ENCODE results near the gene PPARGC1A. TPM values are rescaled to one million over a fixed set of nuclear protein-coding genes. Genes with fewer than 3 reads are reported as not detected.

The PPARGC1A gene, protein sequence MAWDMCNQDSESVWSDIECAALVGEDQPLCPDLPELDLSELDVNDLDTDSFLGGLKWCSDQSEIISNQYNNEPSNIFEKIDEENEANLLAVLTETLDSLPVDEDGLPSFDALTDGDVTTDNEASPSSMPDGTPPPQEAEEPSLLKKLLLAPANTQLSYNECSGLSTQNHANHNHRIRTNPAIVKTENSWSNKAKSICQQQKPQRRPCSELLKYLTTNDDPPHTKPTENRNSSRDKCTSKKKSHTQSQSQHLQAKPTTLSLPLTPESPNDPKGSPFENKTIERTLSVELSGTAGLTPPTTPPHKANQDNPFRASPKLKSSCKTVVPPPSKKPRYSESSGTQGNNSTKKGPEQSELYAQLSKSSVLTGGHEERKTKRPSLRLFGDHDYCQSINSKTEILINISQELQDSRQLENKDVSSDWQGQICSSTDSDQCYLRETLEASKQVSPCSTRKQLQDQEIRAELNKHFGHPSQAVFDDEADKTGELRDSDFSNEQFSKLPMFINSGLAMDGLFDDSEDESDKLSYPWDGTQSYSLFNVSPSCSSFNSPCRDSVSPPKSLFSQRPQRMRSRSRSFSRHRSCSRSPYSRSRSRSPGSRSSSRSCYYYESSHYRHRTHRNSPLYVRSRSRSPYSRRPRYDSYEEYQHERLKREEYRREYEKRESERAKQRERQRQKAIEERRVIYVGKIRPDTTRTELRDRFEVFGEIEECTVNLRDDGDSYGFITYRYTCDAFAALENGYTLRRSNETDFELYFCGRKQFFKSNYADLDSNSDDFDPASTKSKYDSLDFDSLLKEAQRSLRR
- 0.15 and 0.17 TPM in 2 replicates for total RNA-seq

DNA sequence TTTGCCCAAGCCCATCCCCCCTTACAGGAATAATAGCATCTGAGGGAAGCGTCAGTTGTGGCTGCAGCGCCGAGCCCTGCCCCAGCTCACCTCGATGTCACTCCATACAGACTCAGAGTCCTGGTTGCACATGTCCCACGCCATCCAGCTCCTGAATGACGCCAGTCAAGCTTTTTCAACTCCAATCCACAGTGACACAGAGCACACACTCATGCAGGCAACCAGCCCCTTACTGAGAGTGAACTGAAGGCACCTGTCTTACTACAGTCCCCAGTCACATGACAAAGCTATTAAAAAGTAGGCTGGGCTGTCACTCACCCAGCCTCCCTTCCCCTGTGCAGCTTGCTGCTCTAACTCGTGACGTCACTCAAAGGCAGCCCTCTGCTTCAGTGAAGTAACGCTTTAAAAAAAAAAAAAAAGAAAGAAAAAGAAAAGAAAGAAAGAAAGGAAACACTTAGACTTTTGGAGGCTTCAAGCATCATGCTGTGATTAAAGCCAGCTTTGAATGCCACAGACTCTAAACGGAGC is at the start of gene PPARGC1A:
Gene PPARGC1A (minus strand): TSS at position 234 of the 528 bp plus-strand sequence. CDS start 90 bp downstream, at position 144.

